NT2/D1 (cell line): ENCODE results near the gene CFAP97D1.

Source experiments
- YY1 ChIP-seq: IDR thresholded peaks from 2 replicates; pipeline ENCODE4 v1.6.1; 2011; ENCODE audit not compliant: insufficient read length, insufficient read depth
- ZNF274 ChIP-seq: IDR thresholded peaks from 2 replicates; pipeline ENCODE4 v1.6.1; 2011; ENCODE audit warnings: mild to moderate bottlenecking, low read depth, low read length

- no peak for TF ChIP-seq ZNF274
- no peak for TF ChIP-seq YY1
Observed at GRCh38 chr17:43812396-43813265, 32.4 kb downstream of the CFAP97D1 start.
